Measurements from ENCODE around the gene IL23A.

IL23A gene

GRCh38 chr12:56299853-56300643 lies 38.6 kb upstream of the IL23A start, which contains the start of gene CS:
Gene CS, minus strand, starts transcription at chr12:56300330. Its CDS starts 129 bp downstream, at chr12:56300201.
- peaks cover 12 to 31% (median 26%) of the 10 kb centered on the region in 4 experiments for H3K4me1 ChIP-seq (ENCODE audit: control extremely low read depth in 1 of 4, control insufficient read depth in 4 of 4, insufficient read depth in 4 of 4, low read length in 3 of 4)
- WGBS (ENCODE audit: insufficient coverage): 0% methylated on average over 36 of the region's 63 CpGs
- H3K4me3 ChIP-seq (ENCODE audit: control insufficient read depth in 1 of 7, extremely low read depth in 1 of 7, insufficient read depth in 4 of 7, low read depth in 2 of 7, low read length in 6 of 7): peak within 1 kb of the TSS; percentile 52 to 95 (median 85)
- peak within 1 kb of the TSS; percentile 65 to 90 for H3K27ac ChIP-seq (ENCODE audit: insufficient read depth in 1 of 2, low read depth in 1 of 2, low read length in 2 of 2, poor library complexity in 1 of 2, severe bottlenecking in 2 of 2)
- ChIA-PET POLR2A (interaction anchor here (0.6 to 3.0 kb wide), 4 partner anchors 16 to 254 kb away, joined by 3 to 11 read pairs (median 4); partner anchors contain the start of genes CNPY2 and PAN2), CTCF (interaction anchor here (0.9 to 1.8 kb wide), 5 partner anchors 8 to 182 kb away, joined by 3 to 4 read pairs (median 4); partner anchors contain the start of gene ZC3H10)
- H3K27me3 ChIP-seq (replicated peaks in 2 of 5; ENCODE audit: control insufficient read depth in 4 of 5, insufficient read depth in 5 of 5, low read length in 4 of 5): no peaks in the 10 kb centered on the region
- DNase-seq: peak; percentile 98 to 99 (median 99)
- peaks cover 3 to 25% (median 9%) of the 10 kb centered on the region in 4 experiments for H3K36me3 ChIP-seq (ENCODE audit: control insufficient read depth in 4 of 4, insufficient read depth in 4 of 4, low read length in 3 of 4)
- no peaks in the 10 kb centered on the region for H3K9me3 ChIP-seq (ENCODE audit: control extremely low read depth in 1 of 5, control insufficient read depth in 4 of 5, insufficient read depth in 2 of 5, low read depth in 1 of 5, low read length in 4 of 5)

GRCh38 chr12:56300644-56301464 lies 37.8 kb upstream of the IL23A start:
- ChIA-PET POLR2A (interaction anchor here (0.6 to 3.0 kb wide), 3 partner anchors 12 to 31 kb away, joined by 3 to 11 read pairs (median 3); partner anchors contain the start of gene CNPY2), CTCF (interaction anchor here (0.8 to 1.3 kb wide), 4 partner anchors 19 to 113 kb away, joined by 3 to 4 read pairs (median 3); no protein-coding TSS in a partner anchor)
- peak overlapping the region in 6 of 7 experiments; percentile 46 to 85 (median 76) for H3K4me3 ChIP-seq (ENCODE audit: control insufficient read depth in 1 of 7, extremely low read depth in 1 of 7, insufficient read depth in 4 of 7, low read depth in 2 of 7, low read length in 6 of 7)
- H3K9me3 ChIP-seq (ENCODE audit: control extremely low read depth in 1 of 5, control insufficient read depth in 4 of 5, insufficient read depth in 2 of 5, low read depth in 1 of 5, low read length in 4 of 5): no peaks in the 10 kb centered on the region
- WGBS (ENCODE audit: insufficient coverage): 66% methylated on average over 20 of the region's 21 CpGs
- H3K27ac ChIP-seq (ENCODE audit: insufficient read depth in 1 of 2, low read depth in 1 of 2, low read length in 2 of 2, poor library complexity in 1 of 2, severe bottlenecking in 2 of 2): peak overlapping the region; percentile 65 to 90
- peaks cover 12 to 31% (median 26%) of the 10 kb centered on the region in 4 experiments for H3K4me1 ChIP-seq (ENCODE audit: control extremely low read depth in 1 of 4, control insufficient read depth in 4 of 4, insufficient read depth in 4 of 4, low read length in 3 of 4)
- H3K36me3 ChIP-seq (ENCODE audit: control insufficient read depth in 4 of 4, insufficient read depth in 4 of 4, low read length in 3 of 4): peaks cover 5 to 33% (median 13%) of the 10 kb centered on the region in 4 experiments
- peak in 1 of 3 donors; percentile 30 for DNase-seq
- H3K27me3 ChIP-seq (replicated peaks in 2 of 5; ENCODE audit: control insufficient read depth in 4 of 5, insufficient read depth in 5 of 5, low read length in 4 of 5): no peaks in the 10 kb centered on the region

GRCh38 chr12:56304276-56304675 lies 34.4 kb upstream of the IL23A start:
- Histone ChIP-seq H3K4me1 (ENCODE audit: control extremely low read depth in 1 of 4, control insufficient read depth in 4 of 4, insufficient read depth in 4 of 4, low read length in 3 of 4) (peaks cover 2 to 16% (median 13%) of the 10 kb centered on the region in 4 experiments), H3K9me3 (ENCODE audit: control extremely low read depth in 1 of 5, control insufficient read depth in 4 of 5, insufficient read depth in 2 of 5, low read depth in 1 of 5, low read length in 4 of 5) (no peaks in the 10 kb centered on the region), H3K36me3 (ENCODE audit: control insufficient read depth in 4 of 4, insufficient read depth in 4 of 4, low read length in 3 of 4) (peaks cover 11 to 37% (median 21%) of the 10 kb centered on the region in 4 experiments), H3K4me3 (ENCODE audit: control insufficient read depth in 1 of 7, extremely low read depth in 1 of 7, insufficient read depth in 4 of 7, low read depth in 2 of 7, low read length in 6 of 7) (no peak overlapping the region), H3K27me3 (replicated peaks in 2 of 5; ENCODE audit: control insufficient read depth in 4 of 5, insufficient read depth in 5 of 5, low read length in 4 of 5) (no peaks in the 10 kb centered on the region), H3K27ac (ENCODE audit: insufficient read depth in 1 of 2, low read depth in 1 of 2, low read length in 2 of 2, poor library complexity in 1 of 2, severe bottlenecking in 2 of 2) (no peak overlapping the region)
- ChIA-PET POLR2A (no interaction called here), CTCF (interaction anchor here (1.0 to 1.6 kb wide), 3 partner anchors 12 to 115 kb away, joined by 3 to 4 read pairs (median 3); partner anchors contain the start of genes CNPY2, PAN2 and SMARCC2)
- no peak for DNase-seq
- 97% methylated on average over 3 of the region's 3 CpGs for WGBS (ENCODE audit: insufficient coverage)

- H3K4me1 ChIP-seq (ENCODE audit: control extremely low read depth in 1 of 4, control insufficient read depth in 4 of 4, insufficient read depth in 4 of 4, low read length in 3 of 4): peaks cover 0 to 11% (median 10%) of the 10 kb centered on the region in 4 experiments
- H3K36me3 ChIP-seq (ENCODE audit: control insufficient read depth in 4 of 4, insufficient read depth in 4 of 4, low read length in 3 of 4): peaks cover 14 to 41% (median 26%) of the 10 kb centered on the region in 4 experiments
- H3K27ac ChIP-seq (ENCODE audit: insufficient read depth in 1 of 2, low read depth in 1 of 2, low read length in 2 of 2, poor library complexity in 1 of 2, severe bottlenecking in 2 of 2): no peak overlapping the region
- 100% methylated on average over 5 of the region's 8 CpGs for WGBS (ENCODE audit: insufficient coverage)
- no peaks in the 10 kb centered on the region for H3K9me3 ChIP-seq (ENCODE audit: control extremely low read depth in 1 of 5, control insufficient read depth in 4 of 5, insufficient read depth in 2 of 5, low read depth in 1 of 5, low read length in 4 of 5)
- H3K4me3 ChIP-seq (ENCODE audit: control insufficient read depth in 1 of 7, extremely low read depth in 1 of 7, insufficient read depth in 4 of 7, low read depth in 2 of 7, low read length in 6 of 7): no peak overlapping the region
- DNase-seq: no peak
- ChIA-PET POLR2A (no interaction called here), CTCF (interaction anchor here (1.0 to 1.6 kb wide), 3 partner anchors 11 to 116 kb away, joined by 3 to 4 read pairs (median 3); partner anchors contain the start of genes CNPY2, PAN2 and SMARCC2)
- H3K27me3 ChIP-seq (replicated peaks in 2 of 5; ENCODE audit: control insufficient read depth in 4 of 5, insufficient read depth in 5 of 5, low read length in 4 of 5): no peaks in the 10 kb centered on the region
Observed at GRCh38 chr12:56304872-56305590, 33.7 kb upstream of the IL23A start.

GRCh38 chr12:56307221-56307965 lies 31.3 kb upstream of the IL23A start:
- H3K36me3 ChIP-seq (ENCODE audit: control insufficient read depth in 4 of 4, insufficient read depth in 4 of 4, low read length in 3 of 4): peaks cover 17 to 50% (median 40%) of the 10 kb centered on the region in 4 experiments

More at GRCh38 chr12:56307221-56307965, 31.3 kb upstream of the IL23A start:
- H3K4me1 ChIP-seq (ENCODE audit: control extremely low read depth in 1 of 4, control insufficient read depth in 4 of 4, insufficient read depth in 4 of 4, low read length in 3 of 4): no peaks in the 10 kb centered on the region
- DNase-seq: no peak
- H3K9me3 ChIP-seq (ENCODE audit: control extremely low read depth in 1 of 5, control insufficient read depth in 4 of 5, insufficient read depth in 2 of 5, low read depth in 1 of 5, low read length in 4 of 5): no peaks in the 10 kb centered on the region
- H3K27ac ChIP-seq (ENCODE audit: insufficient read depth in 1 of 2, low read depth in 1 of 2, low read length in 2 of 2, poor library complexity in 1 of 2, severe bottlenecking in 2 of 2): no peak overlapping the region
- no peak overlapping the region for H3K4me3 ChIP-seq (ENCODE audit: control insufficient read depth in 1 of 7, extremely low read depth in 1 of 7, insufficient read depth in 4 of 7, low read depth in 2 of 7, low read length in 6 of 7)
- WGBS (ENCODE audit: insufficient coverage): 100% methylated on average over 2 of the region's 7 CpGs
- ChIA-PET POLR2A (interaction anchor here (0.5 kb wide), 1 partner anchor 47 kb away, joined by 4 read pairs; no protein-coding TSS in a partner anchor), CTCF (interaction anchor here (1.0 to 1.6 kb wide), 4 partner anchors 8 to 17 kb away, joined by 3 to 4 read pairs (median 4); partner anchors contain the start of gene CS)
- H3K27me3 ChIP-seq (replicated peaks in 2 of 5; ENCODE audit: control insufficient read depth in 4 of 5, insufficient read depth in 5 of 5, low read length in 4 of 5): no peaks in the 10 kb centered on the region
